Pancreas (tissue), 10 donors: Measurements from ENCODE around the gene GPR87. TPM values are rescaled to one million over a fixed set of nuclear protein-coding genes. Genes with fewer than 3 reads are reported as not detected.

Experiments
- ATAC-seq, 4 donors: fragments of 200-7000 bp; cut with Tn5 transposase; one replicate each; pipeline versions ENCODE4 v1.8.0 to v1.9.1; 2020; ENCODE audit warnings: mild to moderate bottlenecking in 4 of 4, moderate library complexity in 4 of 4
- DNase-seq, 6 donors: peaks; one replicate each; pipeline ENCODE4 v3.0.0-alpha.2; 2020
- FAIRE-seq: peaks from 2 replicates; lab custom pipeline; 2012; peaks lifted over from hg19 to GRCh38; lab: Jason Lieb, UNC
- H3K27ac ChIP-seq, 4 donors: fragments of 200-600 bp; sonication (generic); 1 replicate in 3 of 4; 2 replicates in 1 of 4; pipeline versions ENCODE4 v1.5.0 to v1.8.0; 2020
- H3K27me3 ChIP-seq, 4 donors: fragments of 200-600 bp; one replicate each; pipeline ENCODE4 v1.8.0; 2021
- H3K36me3 ChIP-seq, 3 donors: fragments of 200-600 bp; sonication (generic) in 1 of 3; one replicate each; pipeline versions ENCODE4 v1.5.0 to v1.8.0; 2020 to 2021
- H3K4me1 ChIP-seq, 3 donors: fragments of 200-600 bp; one replicate each; pipeline ENCODE4 v1.8.0; 2021
- H3K4me3 ChIP-seq, 4 donors: fragments of 200-600 bp; sonication (generic) in 2 of 4; one replicate each; pipeline versions ENCODE4 v1.5.0 to v1.8.0; 2020 to 2021
- H3K9me3 ChIP-seq, 4 donors: fragments of 200-600 bp; one replicate each; pipeline ENCODE4 v1.8.0; 2021
- WGBS, 2 donors: extraction: QIAGEN DNeasy Blood & Tissue Kit; methylation state at CpG; one replicate each; pipeline ENCODE4 v1.1.7; 2013; 5-methylcytosine and 5-hydroxymethylcytosine counted together
- intact Hi-C, 3 donors: fragments of 100-400 bp; cut with DNase I; formaldehyde crosslinking; loops; one replicate each; pipeline versions ENCODE4 v1.11.1 to v1.14.2; 2022
- polyA plus RNA-seq, 2 donors: library from polyadenylated mRNA; stranded (reverse); fragments of 200-250 nt; gene quantifications; one replicate each; pipeline ENCODE4 v1.2.3, GENCODE V29; 2013
- total RNA-seq, 6 donors: library from RNA; stranded (reverse); fragmentation: NEBNext Ultra II Directional in 4 of 6; extraction: Animal tissue kit (Norgen Biotek cat#: 25700) in 4 of 6; gene quantifications; one replicate each; pipeline versions ENCODE4 v1.2.1 to v1.2.4, GENCODE V29; 2021 to 2023
- TF ChIP-seq, protein P1 (sequence below), 4 donors: fragments of 200-600 bp; sonication (generic) in 3 of 4; IDR thresholded peaks; one replicate each; pipeline versions ENCODE4 v1.5.0 to v1.8.0; 2021; ENCODE audit warnings: antibody characterized with exemption in 4 of 4
- donor health status: healthy with polysubstance abuse.
- donor health status: DM: no; HTN: no; CAD: no; lungs with moderate emphysema.
- donor health status: DM: no; HTN: no; CAD: no.
- donor health status: control.
- donor health status: control.
- donor health status: Bipolar disorder and iron deficiency.
- donor health status: DM: yes; HTN: yes; CAD: no.
- donor health status: DM: no; HTN: no; CAD: no.
- donor health status: DM: no; HTN: no; CAD: no.
- donor health status: DM: yes; HTN: yes; CAD: no.

GPR87 gene
- total and polyA plus RNA-seq, 8 donors: not detected

GRCh38 chr3:151351648-151352047 is 35.0 kb upstream of the GPR87 start:
- no peaks in the 10 kb centered on the region for H3K9me3 ChIP-seq
- no peaks in the 10 kb centered on the region for H3K27me3 ChIP-seq
- no peak overlapping the region for H3K27ac ChIP-seq
- WGBS, 2 donors: 77 to 80% methylated on average over 4 of the region's 4 CpGs
- FAIRE-seq: no peak
- DNase-seq: no peak
- intact Hi-C loops: no loop called here
- H3K4me1 ChIP-seq: peaks cover 0 to under 1% (median 0%) of the 10 kb centered on the region in 3 donors
- no peaks in the 10 kb centered on the region for H3K36me3 ChIP-seq
- ATAC-seq: peak in 1 of 4 donors; percentile 47
- TF ChIP-seq, protein P1, sequence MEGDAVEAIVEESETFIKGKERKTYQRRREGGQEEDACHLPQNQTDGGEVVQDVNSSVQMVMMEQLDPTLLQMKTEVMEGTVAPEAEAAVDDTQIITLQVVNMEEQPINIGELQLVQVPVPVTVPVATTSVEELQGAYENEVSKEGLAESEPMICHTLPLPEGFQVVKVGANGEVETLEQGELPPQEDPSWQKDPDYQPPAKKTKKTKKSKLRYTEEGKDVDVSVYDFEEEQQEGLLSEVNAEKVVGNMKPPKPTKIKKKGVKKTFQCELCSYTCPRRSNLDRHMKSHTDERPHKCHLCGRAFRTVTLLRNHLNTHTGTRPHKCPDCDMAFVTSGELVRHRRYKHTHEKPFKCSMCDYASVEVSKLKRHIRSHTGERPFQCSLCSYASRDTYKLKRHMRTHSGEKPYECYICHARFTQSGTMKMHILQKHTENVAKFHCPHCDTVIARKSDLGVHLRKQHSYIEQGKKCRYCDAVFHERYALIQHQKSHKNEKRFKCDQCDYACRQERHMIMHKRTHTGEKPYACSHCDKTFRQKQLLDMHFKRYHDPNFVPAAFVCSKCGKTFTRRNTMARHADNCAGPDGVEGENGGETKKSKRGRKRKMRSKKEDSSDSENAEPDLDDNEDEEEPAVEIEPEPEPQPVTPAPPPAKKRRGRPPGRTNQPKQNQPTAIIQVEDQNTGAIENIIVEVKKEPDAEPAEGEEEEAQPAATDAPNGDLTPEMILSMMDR (IDR thresholded peaks at IDR 0.05): no peak
- no peak overlapping the region for H3K4me3 ChIP-seq

DNA sequence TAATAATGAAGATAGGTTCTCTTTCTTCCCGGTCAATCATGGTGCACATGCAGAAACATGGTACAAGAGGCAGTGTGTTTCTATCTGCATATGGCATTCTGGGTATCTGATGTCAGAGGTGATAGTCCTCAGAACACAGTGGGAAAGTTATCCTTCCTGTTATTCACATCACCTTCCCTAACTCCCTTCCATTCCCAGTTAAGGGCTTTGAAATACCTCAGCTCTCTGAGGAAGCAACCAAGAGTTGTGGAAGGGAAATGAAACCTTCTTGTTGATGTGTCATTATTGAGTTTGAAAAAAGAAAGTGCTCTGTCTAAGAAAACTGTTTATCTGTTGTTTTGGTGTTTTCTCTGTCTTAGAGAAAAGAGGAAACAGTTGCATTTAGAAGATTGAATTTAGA is 34.6 kb upstream of the GPR87 start:
- ATAC-seq (peak in 1 of 4 donors; percentile 25), DNase-seq (no peak), FAIRE-seq (no peak)
- no peaks in the 10 kb centered on the region for H3K9me3 ChIP-seq
- intact Hi-C loops: no loop called here
- WGBS, 2 donors: 95 to 100% methylated on average over 1 of the region's 1 CpG
- H3K4me1 ChIP-seq: no peaks in the 10 kb centered on the region
- TF ChIP-seq, protein P1 (IDR thresholded peaks at IDR 0.05): no peak
- no peak overlapping the region for H3K27ac ChIP-seq
- H3K4me3 ChIP-seq: no peak overlapping the region
- no peaks in the 10 kb centered on the region for H3K27me3 ChIP-seq
- H3K36me3 ChIP-seq: no peaks in the 10 kb centered on the region

DNA sequence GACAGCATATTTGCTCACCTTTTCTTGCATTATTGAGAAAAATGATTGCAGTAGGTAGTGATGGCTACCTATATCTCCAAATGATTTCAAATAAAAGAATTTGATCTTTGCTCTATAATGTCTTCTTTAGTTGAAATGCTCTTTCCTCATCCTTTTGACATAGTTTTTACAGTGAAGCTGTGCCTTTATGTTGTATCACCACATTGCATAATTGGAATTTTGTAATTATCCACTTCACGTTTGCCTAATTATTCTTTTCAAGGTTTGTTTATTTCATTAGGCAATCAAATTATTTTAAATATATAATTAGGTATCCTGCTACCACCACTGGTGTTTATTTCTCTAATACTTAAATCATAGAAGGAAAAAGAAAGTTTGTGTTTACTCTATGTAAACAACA is 34.0 kb upstream of the GPR87 start:
- Histone ChIP-seq H3K4me1 (no peaks in the 10 kb centered on the region), H3K36me3 (no peaks in the 10 kb centered on the region), H3K4me3 (no peak overlapping the region), H3K9me3 (no peaks in the 10 kb centered on the region), H3K27me3 (no peaks in the 10 kb centered on the region), H3K27ac (no peak overlapping the region)
- WGBS, 2 donors: 62 to 63% methylated on average over 1 of the region's 1 CpG
- FAIRE-seq: no peak
- no peak for ATAC-seq
- TF ChIP-seq, protein P1 (IDR thresholded peaks at IDR 0.05): no peak
- no peak for DNase-seq
- intact Hi-C loops: no loop called here

DNA sequence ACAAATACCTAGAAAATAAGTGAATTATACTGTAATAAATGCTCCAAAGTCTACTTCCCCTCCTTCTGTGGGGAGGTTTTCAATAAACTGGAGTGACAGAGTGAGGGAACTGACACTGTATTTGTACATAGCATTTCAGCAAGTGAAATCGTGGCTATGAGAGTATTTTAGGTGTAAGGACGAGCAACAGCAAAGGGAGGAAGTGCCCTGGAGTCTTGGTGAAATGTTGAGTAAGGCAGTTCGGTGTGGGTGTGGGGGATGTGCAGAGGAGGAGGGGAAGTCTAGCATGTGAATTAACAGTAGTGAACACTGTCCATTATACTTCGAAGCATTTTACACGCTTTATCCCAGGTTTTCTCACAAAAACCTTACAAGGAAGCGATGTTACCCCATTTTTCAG is 30.8 kb upstream of the GPR87 start:
- no peaks in the 10 kb centered on the region for H3K27me3 ChIP-seq
- DNase-seq (peak in 1 of 6 donors; percentile 40), ATAC-seq (peak in 2 of 4 donors; percentile 74 to 78), FAIRE-seq (no peak)
- H3K9me3 ChIP-seq: no peaks in the 10 kb centered on the region
- H3K4me1 ChIP-seq: no peaks in the 10 kb centered on the region
- WGBS, 2 donors: 69 to 78% methylated on average over 6 of the region's 6 CpGs
- no peak overlapping the region for H3K27ac ChIP-seq
- TF ChIP-seq, protein P1 (IDR thresholded peaks at IDR 0.05): no peak
- no peak overlapping the region for H3K4me3 ChIP-seq
- intact Hi-C loops: no loop called here
- H3K36me3 ChIP-seq: no peaks in the 10 kb centered on the region

GRCh38 chr3:151346292-151346691 is 29.7 kb upstream of the GPR87 start:
- intact Hi-C loops: no loop called here
- no peaks in the 10 kb centered on the region for H3K9me3 ChIP-seq
- H3K27ac ChIP-seq: peak overlapping the region in 1 of 4 donors; percentile 4
- no peak for DNase-seq
- ATAC-seq: peak in 2 of 4 donors; percentile 50 to 69
- H3K36me3 ChIP-seq: no peaks in the 10 kb centered on the region
- TF ChIP-seq, protein P1 (IDR thresholded peaks at IDR 0.05): no peak
- H3K4me1 ChIP-seq: no peaks in the 10 kb centered on the region
- H3K27me3 ChIP-seq: no peaks in the 10 kb centered on the region
- no peak for FAIRE-seq
- WGBS, 2 donors: 74 to 79% methylated on average over 3 of the region's 3 CpGs
- H3K4me3 ChIP-seq: no peak overlapping the region
